ENCODE data around the gene MOB1A.
"Not testable (repeated sequence)": the region's sequence is repeated elsewhere in the genome, so short reads cannot be mapped to it uniquely, and the experiment has no call there.

The MOB1A gene

DNA sequence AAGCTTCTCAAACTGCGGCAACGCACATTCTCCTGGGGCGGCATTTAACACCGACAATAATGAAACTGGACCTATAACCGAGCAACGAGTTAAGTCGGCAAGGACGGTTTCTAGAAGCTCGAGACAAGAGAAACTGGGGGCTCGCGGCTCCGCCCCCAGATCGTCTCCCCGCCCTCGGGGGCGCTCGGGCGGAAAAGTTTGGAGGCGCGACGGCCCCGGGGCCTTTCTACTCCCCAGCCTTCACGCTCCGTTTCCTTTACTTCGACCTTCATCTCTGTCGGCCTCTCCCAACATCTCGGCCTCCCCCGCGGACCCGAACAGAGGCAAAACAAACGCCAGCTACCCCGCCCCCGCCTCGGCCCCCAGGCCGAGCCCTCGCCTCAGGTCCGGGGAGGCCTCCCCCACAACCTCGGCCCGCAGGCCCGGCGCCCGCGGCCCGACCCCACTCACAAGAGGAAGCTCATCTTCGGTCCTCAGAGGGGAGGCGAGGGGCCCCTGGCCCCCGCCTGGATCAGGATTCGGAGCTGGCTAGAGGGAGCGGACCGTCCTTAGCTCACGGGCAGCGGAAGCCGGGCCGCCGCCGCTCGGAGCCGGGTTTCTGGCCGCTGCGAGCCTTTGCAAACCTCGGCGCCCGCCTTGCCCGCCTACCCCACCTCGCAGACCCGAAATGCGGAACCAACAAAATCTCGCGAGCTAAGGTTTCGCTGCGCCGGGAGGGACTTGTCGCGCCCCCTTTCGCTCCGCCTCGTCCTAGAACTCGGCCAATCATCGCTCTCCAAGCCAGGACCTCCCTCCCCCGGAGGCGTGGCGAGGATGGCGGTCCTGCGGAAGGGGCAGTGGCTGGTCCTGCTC lies at the start of gene MOB1A:
TSS of gene MOB1A (minus strand) at position 669 of the 852 bp plus-strand sequence. CDS start at position 464, 205 bp downstream.
- peak; percentile 93 for DNase-seq

- no peak for DNase-seq
Observed at GRCh38 chr2:74227646-74228045, 49.0 kb upstream of the MOB1A start.

DNA sequence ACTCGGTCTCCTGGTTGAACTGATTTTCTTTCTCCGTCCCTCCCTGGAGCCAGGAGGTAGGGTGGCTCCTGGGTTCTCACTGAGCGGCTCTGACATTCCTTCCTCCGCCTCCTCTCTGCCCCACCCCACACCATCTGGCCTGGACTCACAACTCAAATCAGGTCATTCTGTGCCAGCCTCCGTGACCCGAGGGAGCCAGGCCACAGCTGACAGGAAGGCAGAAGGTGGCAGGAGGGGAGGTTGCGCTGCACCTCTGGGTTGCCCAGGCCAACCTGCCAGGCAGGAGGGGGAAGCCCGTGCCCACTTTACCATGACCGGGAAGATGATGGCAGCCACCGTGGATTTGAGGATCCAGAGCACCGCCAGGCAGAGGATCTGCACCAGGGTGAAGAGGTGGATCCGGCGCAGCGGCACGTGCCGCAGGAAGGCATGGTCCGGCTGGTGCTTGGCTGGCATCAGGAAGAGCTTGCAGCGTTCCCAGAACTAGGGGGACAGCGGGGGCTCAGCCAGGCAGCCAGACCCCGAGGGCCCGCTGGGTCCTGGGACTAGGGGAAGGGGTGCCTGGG lies 48.1 kb upstream of the MOB1A start:
- no peak for DNase-seq

DNA sequence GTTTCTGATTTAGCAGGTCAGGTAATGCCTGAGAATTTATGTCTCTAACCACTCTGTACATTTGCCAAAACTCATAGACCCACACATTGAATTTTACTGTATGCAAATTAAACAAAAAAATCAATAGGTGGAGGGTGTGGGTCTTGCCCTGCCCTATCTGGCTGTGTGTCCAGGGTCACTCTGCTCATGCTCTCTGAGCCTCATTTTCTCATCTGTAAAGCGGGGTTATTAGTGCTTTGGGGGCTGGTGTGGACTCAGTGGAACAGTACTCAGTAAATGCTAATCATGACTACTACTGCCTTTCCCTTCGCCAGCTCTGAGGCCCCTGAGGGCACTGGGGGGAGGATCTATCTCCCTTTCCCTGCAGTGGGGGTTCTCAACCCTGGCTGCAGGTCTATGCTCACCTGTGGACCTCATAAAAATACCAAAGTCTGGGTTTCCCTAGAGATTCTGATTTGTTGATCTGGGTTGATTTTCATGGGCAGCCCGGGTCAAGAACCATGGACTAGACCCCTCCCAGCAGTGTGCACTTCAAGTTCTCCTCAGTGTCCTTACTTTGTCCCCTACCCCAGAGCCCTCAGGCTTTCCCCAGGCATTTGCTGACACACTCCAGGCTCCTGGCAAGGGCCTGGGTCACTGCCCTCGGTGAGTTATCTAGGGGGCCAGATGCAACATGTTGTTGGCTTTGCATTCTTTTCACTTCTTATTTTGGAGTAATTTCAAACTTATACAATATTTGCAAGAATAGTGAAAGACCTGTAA lies 47.2 kb upstream of the MOB1A start:
- no peak for DNase-seq

GRCh38 chr2:74223941-74224770 lies 45.5 kb upstream of the MOB1A start:
- DNase-seq, result no peak

DNA sequence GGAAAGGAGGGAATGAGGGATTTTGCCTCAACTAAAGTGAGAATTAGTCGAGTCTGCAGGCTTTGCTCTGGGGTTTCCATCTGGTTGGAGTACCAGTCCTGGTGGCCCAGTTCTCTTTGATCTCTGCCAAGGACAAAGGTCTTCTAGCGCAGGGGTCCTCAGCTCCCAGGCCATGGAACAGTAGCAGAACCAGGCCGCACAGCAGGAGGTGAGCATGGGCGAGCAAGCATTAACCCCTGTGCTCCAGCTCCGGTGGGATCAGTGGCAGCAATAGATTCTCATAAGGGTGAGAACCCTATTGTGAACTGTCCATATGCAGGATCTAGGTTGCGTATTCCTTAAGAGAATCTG lies 43.6 kb upstream of the MOB1A start:
- no peak for DNase-seq

- DNase-seq, result no peak
Observed at GRCh38 chr2:74221604-74222299, 43.1 kb upstream of the MOB1A start.

DNA sequence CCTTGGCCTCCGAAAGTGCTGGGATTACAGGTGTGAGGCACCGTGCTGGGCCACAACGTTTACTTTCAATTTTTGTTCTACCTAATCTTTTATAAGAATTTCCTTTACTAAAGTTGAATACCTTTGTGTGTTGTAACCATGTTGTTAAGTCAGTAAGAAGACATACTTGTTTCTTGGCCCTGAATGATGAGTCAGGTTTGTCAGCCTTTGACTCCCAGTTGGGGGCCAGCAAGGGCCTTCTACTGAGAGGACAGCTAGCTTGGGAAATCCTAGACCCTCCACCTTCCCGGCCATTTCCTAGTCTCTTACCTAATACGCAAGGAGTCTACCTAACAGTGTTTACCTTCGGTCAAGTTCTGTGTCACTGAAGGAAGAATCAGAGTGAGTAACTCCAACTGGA lies 42.4 kb upstream of the MOB1A start:
- DNase-seq, result no peak

GRCh38 chr2:74219846-74220486 lies 41.3 kb upstream of the MOB1A start:
- no peak for DNase-seq

GRCh38 chr2:74216642-74217041 lies 38.0 kb upstream of the MOB1A start:
- no peak for DNase-seq

DNA sequence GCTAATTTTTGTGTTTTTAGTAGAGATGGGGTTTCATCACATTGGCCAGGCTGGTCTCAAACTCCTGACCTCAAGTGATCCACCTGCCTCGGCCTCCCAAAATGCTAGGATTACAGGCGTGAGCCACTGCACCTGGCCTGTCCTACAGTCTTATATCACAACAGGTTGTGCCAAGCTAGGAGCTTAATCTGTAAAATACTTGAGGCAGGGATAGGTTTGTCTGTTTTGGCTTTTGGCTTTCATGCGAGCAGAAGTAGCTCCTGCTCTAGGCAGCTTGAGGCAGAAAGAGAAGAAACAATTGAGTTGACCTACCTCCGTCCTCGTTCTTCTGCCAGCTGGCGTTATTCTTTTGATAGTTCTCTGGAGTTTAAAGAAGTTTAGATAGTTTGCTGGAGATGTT lies 37.1 kb upstream of the MOB1A start:
- not testable (repeated sequence) for DNase-seq

GRCh38 chr2:74212702-74213410 lies 34.2 kb upstream of the MOB1A start:
- no peak for DNase-seq

DNA sequence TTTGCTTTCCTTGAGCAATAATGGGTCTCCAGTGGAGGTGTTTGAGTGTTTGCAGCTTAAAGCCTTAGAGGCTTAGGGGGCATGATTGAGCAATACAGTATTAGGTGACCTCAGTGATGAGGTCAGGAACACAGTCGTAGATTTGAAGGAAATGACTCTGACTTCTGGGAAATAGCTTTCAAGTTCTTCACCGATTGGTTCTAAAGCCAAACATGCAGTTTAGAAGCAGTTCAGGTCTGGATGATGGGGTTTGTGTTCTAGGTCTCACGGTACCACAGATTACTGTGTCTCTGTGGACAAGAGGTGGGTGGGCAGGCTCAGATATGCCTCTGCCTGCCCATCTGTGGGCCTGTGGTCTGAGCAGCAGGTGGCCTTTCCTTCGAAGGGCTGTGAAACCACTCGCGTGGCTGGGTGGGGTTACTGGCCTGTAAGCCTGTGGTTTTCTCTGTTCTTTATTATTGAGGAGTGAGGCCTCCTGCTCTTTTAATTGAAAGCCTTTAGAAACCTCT lies 27.6 kb upstream of the MOB1A start:
- no peak for DNase-seq

DNA sequence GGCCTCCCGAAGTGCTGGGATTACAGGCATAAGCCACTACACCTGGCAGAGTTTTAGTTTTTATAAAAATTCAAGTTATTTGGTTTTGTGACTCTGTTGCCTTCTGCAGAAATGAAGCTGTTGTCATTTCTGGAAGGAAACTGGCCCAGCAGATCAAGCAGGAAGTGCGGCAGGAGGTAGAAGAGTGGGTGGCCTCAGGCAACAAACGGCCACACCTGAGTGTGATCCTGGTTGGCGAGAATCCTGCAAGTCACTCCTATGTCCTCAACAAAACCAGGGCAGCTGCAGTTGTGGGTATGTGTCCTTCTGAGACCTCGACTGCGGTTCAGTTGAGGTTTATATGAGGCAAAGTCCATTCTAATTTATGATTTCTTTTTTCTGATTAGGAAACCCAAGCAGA lies 26.9 kb upstream of the MOB1A start:
- no peak for DNase-seq

DNA sequence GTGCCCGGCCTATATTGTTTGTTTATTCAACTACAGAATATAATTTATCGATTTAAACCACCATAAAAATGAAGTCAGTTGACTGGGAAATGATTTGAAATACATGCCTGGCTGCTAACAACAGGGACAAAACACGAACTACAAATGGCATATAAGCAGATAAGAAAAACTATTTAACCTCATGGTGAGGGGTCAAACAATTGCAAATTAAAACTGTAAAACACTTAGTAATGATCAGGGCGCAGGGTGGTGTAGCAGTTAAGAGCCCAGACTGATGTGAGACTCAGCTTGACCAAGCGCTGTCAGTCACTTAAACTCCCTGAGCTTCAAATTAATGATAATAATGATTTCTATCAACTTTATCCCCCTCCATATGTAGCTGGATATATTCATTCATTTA lies 26.4 kb upstream of the MOB1A start:
- DNase-seq, result no peak

GRCh38 chr2:74204436-74204835 lies 25.8 kb upstream of the MOB1A start:
- no peak for DNase-seq

DNA sequence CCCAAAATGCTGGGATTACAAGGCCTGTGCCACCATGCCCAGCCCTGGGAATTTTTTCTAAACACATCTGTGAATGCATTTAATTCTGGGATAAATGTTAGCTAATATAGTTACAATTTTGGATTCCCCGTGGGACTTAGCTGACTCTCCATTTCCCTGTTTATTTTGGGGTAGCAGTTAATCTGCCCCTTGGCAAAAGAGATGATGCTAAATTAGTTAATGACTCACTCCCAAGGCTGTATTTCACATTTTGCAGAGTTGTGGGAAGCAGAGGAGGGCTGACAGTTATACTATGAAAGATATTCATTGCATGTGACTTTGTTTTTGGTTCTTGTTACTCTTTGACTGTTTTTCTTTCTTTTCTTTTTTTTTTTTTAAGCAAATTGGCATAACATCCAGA lies 22.9 kb upstream of the MOB1A start:
- DNase-seq, result no peak

GRCh38 chr2:74201196-74201595 lies 22.5 kb upstream of the MOB1A start:
- no peak for DNase-seq

- no peak for DNase-seq
Observed at GRCh38 chr2:74199871-74200305, 21.2 kb upstream of the MOB1A start.

GRCh38 chr2:74199275-74199701 lies 20.6 kb upstream of the MOB1A start:
- no peak for DNase-seq

Data from NCI-H1436 treated with DMSO at 0.1 percent for 48 hours (cell line).